Upper lobe of left lung (tissue), 4 donors: ENCODE results near the gene ENTPD6.

Source experiments
- CTCF ChIP-seq, 6 experiments: fragments of 450-650 bp in 4 of 6; fragments of 200-600 bp in 2 of 6; sonication (generic) in 2 of 6; IDR thresholded peaks; one replicate each; pipeline ENCODE4 v1.5.1; 2016 to 2019; ENCODE audit warnings: antibody characterized with exemption in 6 of 6
- EP300 ChIP-seq, 4 donors: sonication (generic); formaldehyde crosslinking; IDR thresholded peaks; one replicate each; pipeline ENCODE4 v1.5.1; 2017; ENCODE audit warnings: antibody characterized with exemption in 4 of 4, control low read depth in 2 of 4
- POLR2A ChIP-seq, 4 donors: fragments of 450-650 bp; IDR thresholded peaks; one replicate each; pipeline ENCODE4 v1.5.1; 2016 to 2017; ENCODE audit warnings: antibody characterized with exemption in 4 of 4, mild to moderate bottlenecking in 2 of 4
- POLR2AphosphoS5 ChIP-seq, 2 donors: sonication (generic); formaldehyde crosslinking; IDR thresholded peaks; one replicate each; pipeline ENCODE4 v1.5.1; 2017; ENCODE audit warnings: antibody characterized with exemption in 2 of 2

- TF ChIP-seq CTCF (IDR thresholded peaks at IDR 0.05) (no peak), POLR2AphosphoS5 (IDR thresholded peaks at IDR 0.05) (no peak), POLR2A (IDR thresholded peaks at IDR 0.05) (no peak), EP300 (IDR thresholded peaks at IDR 0.05) (no peak)
Measured at GRCh38 chr20:25238319-25239037, 43.0 kb downstream of the ENTPD6 start.
